ENCODE results near the gene CCDC88A.

DNA sequence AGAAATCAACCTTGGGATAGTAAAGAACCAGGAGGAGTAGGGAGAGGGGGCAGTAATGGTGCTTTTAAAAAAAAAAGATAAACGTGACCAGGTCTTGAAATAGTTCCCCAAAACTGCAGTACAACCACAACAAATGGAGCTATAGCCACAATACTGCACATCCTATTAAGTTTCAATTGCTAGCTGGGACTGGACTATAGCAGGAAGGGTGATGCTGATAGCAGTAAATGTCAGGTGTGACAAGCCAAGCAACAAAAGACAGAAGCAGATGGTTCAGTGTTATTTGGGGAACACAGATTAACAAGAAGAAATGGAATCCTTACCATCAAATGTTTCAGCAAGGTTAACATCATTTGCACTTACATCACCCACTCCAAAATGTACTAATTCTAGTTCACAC lies 177.0 kb downstream of the CCDC88A start:
- TF ChIP-seq, protein P1, sequence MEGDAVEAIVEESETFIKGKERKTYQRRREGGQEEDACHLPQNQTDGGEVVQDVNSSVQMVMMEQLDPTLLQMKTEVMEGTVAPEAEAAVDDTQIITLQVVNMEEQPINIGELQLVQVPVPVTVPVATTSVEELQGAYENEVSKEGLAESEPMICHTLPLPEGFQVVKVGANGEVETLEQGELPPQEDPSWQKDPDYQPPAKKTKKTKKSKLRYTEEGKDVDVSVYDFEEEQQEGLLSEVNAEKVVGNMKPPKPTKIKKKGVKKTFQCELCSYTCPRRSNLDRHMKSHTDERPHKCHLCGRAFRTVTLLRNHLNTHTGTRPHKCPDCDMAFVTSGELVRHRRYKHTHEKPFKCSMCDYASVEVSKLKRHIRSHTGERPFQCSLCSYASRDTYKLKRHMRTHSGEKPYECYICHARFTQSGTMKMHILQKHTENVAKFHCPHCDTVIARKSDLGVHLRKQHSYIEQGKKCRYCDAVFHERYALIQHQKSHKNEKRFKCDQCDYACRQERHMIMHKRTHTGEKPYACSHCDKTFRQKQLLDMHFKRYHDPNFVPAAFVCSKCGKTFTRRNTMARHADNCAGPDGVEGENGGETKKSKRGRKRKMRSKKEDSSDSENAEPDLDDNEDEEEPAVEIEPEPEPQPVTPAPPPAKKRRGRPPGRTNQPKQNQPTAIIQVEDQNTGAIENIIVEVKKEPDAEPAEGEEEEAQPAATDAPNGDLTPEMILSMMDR (IDR thresholded peaks at IDR 0.05): no peak
- no peak for TF ChIP-seq POLR2A (IDR thresholded peaks at IDR 0.05)

Data from body of pancreas (tissue), 4 donors.